ENCODE measurements around the gene C5orf24. TPM values are rescaled to one million over a fixed set of nuclear protein-coding genes. Genes with fewer than 3 reads are reported as not detected.

The C5orf24 gene
- 10 to 100 TPM; 30.1 to 33.0 TPM for total RNA-seq

DNA sequence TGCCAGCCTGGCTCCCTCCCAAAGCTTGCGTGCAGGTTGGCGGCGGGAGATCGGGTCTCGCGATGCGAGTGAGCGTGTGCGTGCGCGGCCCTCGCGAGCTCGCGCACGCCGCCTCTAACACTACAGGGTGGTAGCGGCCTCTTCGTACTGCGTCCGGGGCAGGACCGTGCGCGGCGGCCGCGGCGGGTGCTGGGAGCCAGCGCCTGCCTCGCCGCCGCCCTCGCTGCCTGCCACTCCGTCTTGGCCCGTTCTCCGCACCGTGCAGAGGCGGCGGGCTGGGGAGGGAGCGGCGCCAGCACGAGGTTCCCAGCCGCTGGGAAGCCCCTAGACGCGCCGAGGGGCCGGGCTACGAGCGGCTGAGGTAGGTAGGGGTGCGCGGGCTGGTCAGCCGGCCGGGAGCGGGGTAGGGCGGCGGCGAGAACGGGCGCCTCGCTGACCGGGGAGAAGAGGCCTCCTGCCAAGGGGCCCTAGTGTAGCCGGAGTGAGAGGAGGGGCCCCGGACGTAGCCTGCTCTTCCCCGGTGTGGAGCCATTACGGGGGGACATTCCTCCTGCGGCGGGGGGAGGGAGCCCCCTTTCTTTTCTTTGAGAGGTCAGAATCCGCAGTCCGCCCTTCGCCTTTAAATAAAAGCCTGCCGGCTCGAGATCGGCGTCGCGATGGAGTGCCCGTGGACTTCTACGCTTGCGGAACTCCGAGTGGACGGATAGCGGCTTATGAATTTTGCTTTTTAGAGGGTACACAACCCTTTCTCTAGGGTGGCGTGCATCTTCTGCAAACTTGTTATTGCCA lies at the start of gene C5orf24:
TSS of gene C5orf24 (plus strand) at position 117 of the 789 bp plus-strand sequence. CDS start 8,933 bp downstream, outside the sequence.
- ChIA-PET POLR2A (interaction anchor here (0.5 to 1.0 kb wide), 4 partner anchors 28 to 111 kb away, joined by 3 to 5 read pairs (median 3); partner anchors contain the start of genes CAMLG, PCBD2 and TXNDC15), CTCF (interaction anchor here (0.5 to 4.9 kb wide), 12 partner anchors 9 to 1761 kb away, joined by 3 to 24 read pairs (median 4); partner anchors contain the start of gene PCBD2)
- DNase-seq, result peak; percentile 95
- Mint-ChIP-seq H3K27ac (peak within 1 kb of the TSS; percentile 99), H3K27me3 (no peaks in the 10 kb centered on the region), H3K4me1 (peaks cover 38% of the 10 kb centered on the region), H3K9me3 (no peaks in the 10 kb centered on the region), H3K4me3 (peak within 1 kb of the TSS; percentile 93), H3K36me3 (ENCODE audit: low read depth) (peaks cover 22% of the 10 kb centered on the region)

DNA sequence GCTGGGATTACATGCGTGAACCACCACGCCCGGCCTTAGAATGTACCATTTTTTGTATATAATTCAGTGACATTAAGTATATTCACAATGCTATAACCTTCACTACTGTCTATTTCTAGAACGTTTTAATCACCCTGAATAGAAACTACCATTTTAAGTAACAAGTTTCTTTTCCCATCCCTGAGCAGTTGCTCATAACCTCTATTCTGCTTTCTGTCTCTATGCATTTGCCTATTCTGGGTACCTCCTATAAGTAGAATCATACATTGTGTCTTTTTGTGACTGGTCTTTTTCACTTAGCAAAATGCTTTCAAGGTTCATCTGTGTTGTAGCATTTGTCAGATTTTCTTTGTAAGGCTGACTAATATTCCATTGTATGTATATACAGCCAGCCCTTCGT lies 47.3 kb upstream of the C5orf24 start:
- H3K4me3 Mint-ChIP-seq, result no peak overlapping the region
- no peaks in the 10 kb centered on the region for H3K9me3 Mint-ChIP-seq
- no peaks in the 10 kb centered on the region for H3K27me3 Mint-ChIP-seq
- POLR2A ChIA-PET, result no interaction called here
- H3K36me3 Mint-ChIP-seq (ENCODE audit: low read depth), result peaks cover 45% of the 10 kb centered on the region
- no peak for DNase-seq
- CTCF ChIA-PET, result interaction anchor here (0.6 kb wide), 1 partner anchor 801 kb away, joined by 4 read pairs; no protein-coding TSS in a partner anchor
- H3K4me1 Mint-ChIP-seq, result no peaks in the 10 kb centered on the region
- no peak overlapping the region for H3K27ac Mint-ChIP-seq

DNA sequence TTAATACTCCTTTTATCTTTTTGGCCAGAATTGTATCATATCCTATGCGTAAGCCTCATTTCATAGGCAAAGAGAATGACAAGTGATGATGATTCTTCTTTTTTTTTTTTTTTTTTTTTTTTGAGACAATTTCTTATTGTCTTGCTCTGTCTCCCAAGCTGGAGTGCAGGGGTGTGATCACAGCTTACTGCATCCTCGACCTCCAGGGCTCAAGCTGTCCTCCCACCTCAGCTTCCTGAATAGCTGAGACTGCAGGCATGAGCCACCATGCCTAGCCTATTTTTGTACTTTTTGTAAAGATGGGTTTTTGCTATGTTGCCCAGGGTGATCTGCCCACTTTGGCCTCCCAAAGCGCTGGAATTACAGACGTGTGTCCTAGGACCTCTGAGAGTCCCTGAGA lies 41.9 kb upstream of the C5orf24 start:
- Mint-ChIP-seq H3K27ac (no peak overlapping the region), H3K36me3 (ENCODE audit: low read depth) (peaks cover 13% of the 10 kb centered on the region), H3K9me3 (no peaks in the 10 kb centered on the region), H3K27me3 (no peaks in the 10 kb centered on the region), H3K4me3 (no peak overlapping the region), H3K4me1 (no peaks in the 10 kb centered on the region)
- no peak for DNase-seq
- ChIA-PET POLR2A (no interaction called here), CTCF (interaction anchor here (0.6 kb wide), 1 partner anchor 41 kb away, joined by 4 read pairs; no protein-coding TSS in a partner anchor)

DNA sequence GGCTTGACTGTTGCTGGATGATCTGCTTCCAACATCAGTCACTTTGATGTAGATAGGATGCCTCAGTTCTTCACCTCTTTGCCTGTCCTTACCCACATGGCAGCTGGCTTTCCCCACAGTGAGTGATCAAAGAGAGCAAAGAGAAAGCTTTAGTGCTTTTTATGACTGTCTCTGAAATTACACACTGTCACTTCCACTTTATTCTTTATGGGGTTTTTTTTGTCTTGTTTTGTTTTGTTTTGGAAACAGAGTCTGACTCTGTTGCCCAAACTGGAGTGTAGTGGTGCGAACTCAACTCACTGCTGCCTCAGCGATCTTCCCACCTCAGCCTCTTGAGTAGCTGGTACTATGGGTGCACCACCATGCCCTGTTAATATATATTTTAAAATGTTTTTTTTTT lies 32.4 kb upstream of the C5orf24 start:
- peak; percentile 58 for DNase-seq
- no peak overlapping the region for H3K4me3 Mint-ChIP-seq

GRCh38 chr5:134813827-134814226 lies 31.9 kb upstream of the C5orf24 start:
- Mint-ChIP-seq H3K27ac (no peak overlapping the region), H3K36me3 (ENCODE audit: low read depth) (peaks cover 41% of the 10 kb centered on the region), H3K4me3 (no peak overlapping the region), H3K9me3 (no peaks in the 10 kb centered on the region), H3K27me3 (no peaks in the 10 kb centered on the region), H3K4me1 (peaks cover 15% of the 10 kb centered on the region)
- ChIA-PET CTCF (interaction anchor here (0.6 kb wide), 1 partner anchor 61 kb away, joined by 5 read pairs; no protein-coding TSS in a partner anchor), POLR2A (no interaction called here)
- DNase-seq, result no peak

More for the DNA sequence above, 32.4 kb upstream of the C5orf24 start:
- peaks cover 15% of the 10 kb centered on the region for H3K4me1 Mint-ChIP-seq
- ChIA-PET POLR2A (no interaction called here), CTCF (interaction anchor here (0.6 to 1.4 kb wide), 2 partner anchors 36 to 60 kb away, joined by 3 to 5 read pairs; no protein-coding TSS in a partner anchor)
- peaks cover 38% of the 10 kb centered on the region for H3K36me3 Mint-ChIP-seq (ENCODE audit: low read depth)
- peak overlapping the region; percentile 80 for H3K27ac Mint-ChIP-seq
- no peaks in the 10 kb centered on the region for H3K9me3 Mint-ChIP-seq
- no peaks in the 10 kb centered on the region for H3K27me3 Mint-ChIP-seq

- Mint-ChIP-seq H3K27ac (no peak overlapping the region), H3K4me3 (no peak overlapping the region), H3K36me3 (ENCODE audit: low read depth) (peaks cover 38% of the 10 kb centered on the region), H3K4me1 (peaks cover 15% of the 10 kb centered on the region), H3K27me3 (no peaks in the 10 kb centered on the region), H3K9me3 (no peaks in the 10 kb centered on the region)
- no peak for DNase-seq
- CTCF ChIA-PET, result interaction anchor here (1.1 to 1.4 kb wide), 2 partner anchors 28 to 58 kb away, joined by 3 read pairs; partner anchors contain the start of gene DDX46
- POLR2A ChIA-PET, result no interaction called here
These were observed 28.8 kb upstream of the C5orf24 start for GRCh38 chr5:134817006-134817405.

- Mint-ChIP-seq H3K9me3 (no peaks in the 10 kb centered on the region), H3K27ac (no peak overlapping the region), H3K36me3 (ENCODE audit: low read depth) (peaks cover 32% of the 10 kb centered on the region), H3K4me1 (peaks cover 2% of the 10 kb centered on the region), H3K4me3 (no peak overlapping the region), H3K27me3 (no peaks in the 10 kb centered on the region)
- CTCF ChIA-PET, result interaction anchor here (1.3 kb wide), 1 partner anchor 81 kb away, joined by 4 read pairs; the partner anchor contains the start of gene CAMLG
- DNase-seq, result no peak
- POLR2A ChIA-PET, result no interaction called here
These were observed 27.0 kb upstream of the C5orf24 start for GRCh38 chr5:134818776-134819175.

GRCh38 chr5:134819407-134819963 lies 26.3 kb upstream of the C5orf24 start:
- Mint-ChIP-seq H3K27me3 (no peaks in the 10 kb centered on the region), H3K4me1 (no peaks in the 10 kb centered on the region), H3K36me3 (ENCODE audit: low read depth) (peaks cover 29% of the 10 kb centered on the region), H3K4me3 (no peak overlapping the region), H3K9me3 (no peaks in the 10 kb centered on the region), H3K27ac (no peak overlapping the region)
- DNase-seq, result no peak
- POLR2A ChIA-PET, result no interaction called here
- CTCF ChIA-PET, result no interaction called here

- no peaks in the 10 kb centered on the region for H3K27me3 Mint-ChIP-seq
- no peak for DNase-seq
- peaks cover 2% of the 10 kb centered on the region for H3K4me1 Mint-ChIP-seq
- no peak overlapping the region for H3K27ac Mint-ChIP-seq
- CTCF ChIA-PET, result interaction anchor here (0.9 to 1.2 kb wide), 2 partner anchors 30 to 44 kb away, joined by 3 to 5 read pairs; no protein-coding TSS in a partner anchor
- no peaks in the 10 kb centered on the region for H3K9me3 Mint-ChIP-seq
- H3K36me3 Mint-ChIP-seq (ENCODE audit: low read depth), result peaks cover 25% of the 10 kb centered on the region
- POLR2A ChIA-PET, result no interaction called here
- H3K4me3 Mint-ChIP-seq, result no peak overlapping the region
These were observed 23.9 kb upstream of the C5orf24 start for GRCh38 chr5:134821841-134822240.

GRCh38 chr5:134824681-134825080 lies 21.1 kb upstream of the C5orf24 start:
- DNase-seq, result no peak
- Mint-ChIP-seq H3K4me3 (no peak overlapping the region), H3K4me1 (peaks cover 2% of the 10 kb centered on the region), H3K9me3 (no peaks in the 10 kb centered on the region), H3K36me3 (ENCODE audit: low read depth) (peaks cover 20% of the 10 kb centered on the region), H3K27me3 (no peaks in the 10 kb centered on the region), H3K27ac (no peak overlapping the region)
- ChIA-PET CTCF (interaction anchor here (1.0 to 2.2 kb wide), 2 partner anchors 10 to 52 kb away, joined by 3 to 11 read pairs; no protein-coding TSS in a partner anchor), POLR2A (no interaction called here)

GRCh38 chr5:134825212-134825611 lies 20.6 kb upstream of the C5orf24 start:
- no peak for DNase-seq
- Mint-ChIP-seq H3K4me1 (peaks cover 2% of the 10 kb centered on the region), H3K27ac (no peak overlapping the region), H3K27me3 (no peaks in the 10 kb centered on the region), H3K4me3 (no peak overlapping the region), H3K9me3 (no peaks in the 10 kb centered on the region), H3K36me3 (ENCODE audit: low read depth) (peaks cover 20% of the 10 kb centered on the region)
- ChIA-PET CTCF (interaction anchor here (1.0 to 2.2 kb wide), 3 partner anchors 10 to 53 kb away, joined by 3 to 11 read pairs (median 5); no protein-coding TSS in a partner anchor), POLR2A (no interaction called here)

DNA sequence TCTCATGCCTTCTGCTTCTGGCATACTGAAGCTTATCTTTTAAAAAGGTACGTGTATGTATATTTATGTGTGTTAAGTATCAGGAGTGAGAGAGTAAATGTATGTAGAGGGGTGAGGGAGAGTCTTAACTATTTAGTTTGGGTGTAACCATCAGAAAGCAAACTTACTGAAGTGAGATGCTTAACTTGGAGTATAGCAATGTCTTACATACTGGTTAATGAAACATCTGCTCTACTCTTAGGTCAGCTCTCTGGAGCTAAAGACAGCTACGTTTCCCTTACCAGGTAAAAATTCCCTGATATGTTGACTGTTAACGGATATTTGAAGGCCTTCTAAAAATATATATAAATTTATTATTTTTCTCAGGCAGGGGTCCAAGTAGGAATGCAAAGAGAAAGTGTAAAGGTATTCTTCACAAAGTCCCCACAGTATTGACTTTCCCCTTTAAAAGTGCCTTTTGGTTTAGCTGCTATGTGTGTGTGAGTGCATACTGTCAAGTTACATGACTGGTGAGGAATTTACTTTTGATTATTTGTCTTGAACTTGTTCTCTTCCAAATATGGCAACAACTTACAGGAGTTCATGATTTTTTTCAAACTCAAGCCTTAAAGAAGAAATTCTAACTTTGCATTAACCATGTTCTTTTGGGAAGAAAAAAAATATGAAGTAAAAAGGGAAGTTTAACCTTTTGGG lies 12.3 kb upstream of the C5orf24 start:
- Mint-ChIP-seq H3K36me3 (ENCODE audit: low read depth) (peaks cover 9% of the 10 kb centered on the region), H3K4me3 (no peak overlapping the region), H3K9me3 (no peaks in the 10 kb centered on the region), H3K4me1 (no peaks in the 10 kb centered on the region), H3K27ac (no peak overlapping the region), H3K27me3 (no peaks in the 10 kb centered on the region)
- no peak for DNase-seq
- ChIA-PET CTCF (interaction anchor here (0.6 to 2.7 kb wide), 5 partner anchors 8 to 52 kb away, joined by 3 to 11 read pairs (median 4); partner anchors contain the start of gene C5orf24), POLR2A (no interaction called here)
